ENCODE measurements around the gene KLF12.

The KLF12 gene

DNA sequence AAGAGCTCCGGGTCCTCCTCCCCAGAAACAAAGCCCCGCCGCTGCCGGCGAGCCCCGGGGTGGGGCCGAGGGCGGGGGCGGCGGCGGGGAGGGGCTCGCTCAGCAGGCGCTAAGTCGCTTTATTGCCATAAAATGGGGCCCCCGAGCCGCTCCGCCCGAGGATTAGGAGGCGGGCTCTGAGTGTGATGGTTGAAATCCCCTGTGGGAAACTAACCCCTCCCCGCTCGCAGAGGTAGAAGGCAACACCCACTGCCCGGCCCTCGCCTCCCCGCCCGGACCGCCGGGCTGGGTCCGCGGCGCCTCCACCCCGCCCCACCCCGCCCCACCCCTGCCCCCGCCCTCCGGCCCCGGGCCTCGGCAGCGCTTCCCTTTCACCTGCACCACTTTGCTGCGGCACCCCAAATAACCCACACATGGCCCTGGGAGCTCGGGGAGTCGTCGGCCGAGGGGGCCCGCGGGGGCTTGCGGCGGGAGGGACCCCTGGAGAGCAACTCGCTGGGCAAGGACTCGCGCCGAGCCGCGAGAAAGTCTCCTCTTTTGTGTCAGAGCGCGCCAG, at the start of gene KLF12:
Gene KLF12, minus strand, starts transcription at position 184 of the 556 bp plus-strand sequence.
- DNase-seq = peak in 47 of 51 donors; percentile 7 to 82 (median 52)

- DNase-seq = no peak
Measured at GRCh38 chr13:74182491-74182890, 48.3 kb upstream of the KLF12 start.

GRCh38 chr13:74174810-74175209, 40.6 kb upstream of the KLF12 start:
- no peak for DNase-seq

- DNase-seq = no peak
Measured at GRCh38 chr13:74173822-74174221, 39.6 kb upstream of the KLF12 start.

DNA sequence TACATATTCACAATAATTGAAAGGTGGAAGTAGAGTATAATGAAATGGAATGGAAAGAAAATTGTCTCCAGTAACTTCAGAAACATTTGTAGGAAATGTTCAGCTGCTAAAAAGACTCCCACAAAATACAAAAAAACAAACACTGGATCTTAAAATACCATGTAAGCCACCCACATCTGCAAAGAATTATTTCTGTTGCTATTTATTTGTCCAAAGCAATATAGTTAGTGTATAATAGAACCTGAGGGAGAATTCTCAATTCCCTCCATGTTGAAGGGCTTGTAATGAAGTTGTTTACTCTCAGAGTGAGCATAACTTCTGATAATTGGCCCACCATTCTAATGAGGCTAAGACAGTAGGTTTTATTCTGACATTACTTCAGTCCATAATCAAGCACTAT, 37.4 kb upstream of the KLF12 start:
- no peak for DNase-seq

GRCh38 chr13:74169676-74170075, 35.5 kb upstream of the KLF12 start:
- no peak for DNase-seq

- DNase-seq = peak in 2 of 51 donors; percentile 0 to 1
Measured at GRCh38 chr13:74168263-74168675, 34.1 kb upstream of the KLF12 start.

DNA sequence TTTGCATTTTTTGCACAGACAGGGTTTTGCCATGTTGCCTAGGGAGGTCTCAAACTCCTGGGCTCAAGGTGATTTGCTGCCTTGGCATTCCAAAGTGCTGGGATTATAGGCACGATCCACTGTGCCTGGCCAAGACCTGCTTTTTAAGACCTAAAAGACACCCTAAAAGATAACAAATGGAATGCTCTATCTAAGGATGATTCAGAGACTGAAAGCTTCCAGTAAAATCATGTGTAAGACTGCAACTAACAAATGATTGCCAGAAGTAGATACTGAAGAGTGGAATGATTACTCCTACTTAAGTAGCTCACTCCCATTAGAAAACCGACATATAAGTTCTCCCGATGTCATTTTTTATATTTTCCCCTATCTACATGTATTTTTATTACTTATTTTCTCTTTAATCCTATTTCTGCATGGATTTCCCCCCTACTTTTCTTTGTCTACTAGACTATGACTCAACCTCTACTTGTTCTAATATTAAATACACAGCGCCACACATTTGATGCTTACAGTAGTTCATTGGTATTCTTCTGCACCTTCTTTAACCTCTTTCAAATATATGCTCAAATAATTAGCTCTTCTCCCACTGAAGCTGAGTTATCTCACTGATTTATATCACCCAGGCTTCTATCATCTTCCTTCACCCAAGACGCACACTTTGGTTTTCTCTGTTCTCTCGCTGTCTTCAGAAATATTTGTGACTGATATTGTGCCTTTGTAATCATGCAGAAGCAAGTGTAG, 32.2 kb upstream of the KLF12 start:
- DNase-seq = no peak

- no peak for DNase-seq
Measured at GRCh38 chr13:74162782-74163181, 28.6 kb upstream of the KLF12 start.

- DNase-seq = no peak
Measured at GRCh38 chr13:74162135-74162534, 27.9 kb upstream of the KLF12 start.

- no peak for DNase-seq
Measured at GRCh38 chr13:74158571-74159352, 24.6 kb upstream of the KLF12 start.

DNA sequence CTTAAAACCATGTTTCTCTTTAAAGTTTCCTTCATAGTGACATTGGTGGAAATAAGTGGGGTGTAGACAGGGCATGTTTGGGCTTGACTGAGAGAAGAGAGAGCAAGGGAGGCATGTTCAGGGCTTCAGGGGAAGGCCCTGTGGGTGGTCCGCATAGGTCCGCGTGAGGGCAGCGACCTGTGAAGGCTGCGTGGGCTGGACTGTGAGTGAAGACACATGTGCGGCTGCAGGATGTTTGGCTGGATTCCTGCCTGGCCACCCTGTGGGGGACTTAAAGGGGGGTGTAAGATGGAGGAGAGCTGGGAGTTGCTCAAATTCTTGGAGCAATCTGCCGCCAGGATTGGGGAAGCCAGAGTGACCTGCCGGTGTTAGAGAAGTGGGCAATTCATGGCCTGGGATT, 23.8 kb upstream of the KLF12 start:
- DNase-seq = no peak

DNA sequence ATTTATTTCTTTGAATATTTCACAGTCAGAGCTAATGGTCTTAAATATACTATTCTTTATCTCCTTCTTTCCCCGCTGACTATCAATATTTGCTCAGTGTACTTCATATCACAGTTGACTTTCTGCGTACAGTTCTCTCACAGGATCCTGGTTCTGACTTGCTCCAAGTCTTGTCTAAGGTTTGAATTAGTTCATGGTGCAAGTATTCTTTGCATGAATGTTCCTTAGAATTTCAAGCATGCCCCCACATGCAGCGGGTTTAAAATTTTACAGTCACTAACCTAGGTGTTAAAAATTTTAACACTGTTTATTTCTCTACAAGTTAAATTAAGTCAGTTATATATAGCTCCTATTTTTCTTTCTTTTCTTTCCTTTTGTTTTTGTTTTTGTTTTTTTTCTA, 20.8 kb upstream of the KLF12 start:
- no peak for DNase-seq

DNA sequence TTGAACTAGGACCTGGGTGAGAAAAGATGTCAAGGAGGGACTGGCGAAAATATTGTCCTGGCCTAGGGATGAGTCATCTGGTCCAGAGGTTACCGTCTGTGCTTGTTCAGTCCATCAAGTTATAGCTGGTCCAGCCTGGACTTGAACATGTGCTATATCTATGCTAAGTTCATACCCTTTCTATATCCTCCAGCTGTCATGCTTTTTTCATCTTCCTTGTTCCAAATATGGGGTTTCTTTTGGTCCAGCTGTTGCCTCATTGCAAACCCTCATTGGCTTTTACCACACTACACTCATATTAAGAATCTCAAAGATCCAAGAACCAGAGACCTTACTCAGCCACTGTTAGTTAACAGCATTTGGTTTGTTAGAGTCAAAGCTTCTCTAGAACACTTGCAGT, 19.1 kb upstream of the KLF12 start:
- no peak for DNase-seq

DNA sequence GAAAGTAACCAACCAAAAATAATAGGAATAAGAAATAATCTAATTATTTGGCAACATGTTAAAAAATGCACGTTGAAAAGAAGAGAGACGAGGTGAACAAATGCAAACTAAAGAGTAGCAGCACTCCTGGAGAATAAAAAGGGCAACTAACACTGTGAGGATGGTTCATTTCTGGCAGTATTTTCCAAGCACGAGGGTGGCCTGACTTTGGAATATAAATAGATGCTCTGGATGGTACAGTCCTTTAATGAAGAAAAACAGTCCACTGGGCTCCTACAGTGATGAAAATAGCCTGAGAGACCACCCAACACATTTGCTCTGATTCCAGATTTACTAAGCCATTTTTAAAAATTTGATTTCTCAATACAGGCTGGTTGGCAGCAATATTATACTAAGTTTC, 17.7 kb upstream of the KLF12 start:
- DNase-seq = no peak

DNA sequence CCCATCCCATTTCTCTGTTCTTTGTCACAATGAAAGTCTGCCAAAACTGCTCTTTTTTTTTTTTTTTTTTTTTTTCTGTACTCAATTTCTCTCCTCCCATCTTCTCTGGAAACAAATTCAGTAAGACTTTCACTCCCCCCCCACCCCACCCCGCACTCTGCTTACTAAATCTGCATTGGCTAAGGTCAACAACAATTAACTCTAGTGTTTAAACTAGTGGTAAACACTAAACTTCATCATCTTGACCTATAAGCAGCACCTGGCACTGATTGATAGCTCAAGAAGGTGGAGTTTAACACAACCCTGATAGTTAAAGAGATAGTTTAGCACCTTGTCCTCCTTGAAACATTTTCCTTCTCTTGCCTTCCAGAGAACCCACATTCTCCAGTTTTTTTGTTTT, 14.1 kb upstream of the KLF12 start:
- no peak for DNase-seq

DNA sequence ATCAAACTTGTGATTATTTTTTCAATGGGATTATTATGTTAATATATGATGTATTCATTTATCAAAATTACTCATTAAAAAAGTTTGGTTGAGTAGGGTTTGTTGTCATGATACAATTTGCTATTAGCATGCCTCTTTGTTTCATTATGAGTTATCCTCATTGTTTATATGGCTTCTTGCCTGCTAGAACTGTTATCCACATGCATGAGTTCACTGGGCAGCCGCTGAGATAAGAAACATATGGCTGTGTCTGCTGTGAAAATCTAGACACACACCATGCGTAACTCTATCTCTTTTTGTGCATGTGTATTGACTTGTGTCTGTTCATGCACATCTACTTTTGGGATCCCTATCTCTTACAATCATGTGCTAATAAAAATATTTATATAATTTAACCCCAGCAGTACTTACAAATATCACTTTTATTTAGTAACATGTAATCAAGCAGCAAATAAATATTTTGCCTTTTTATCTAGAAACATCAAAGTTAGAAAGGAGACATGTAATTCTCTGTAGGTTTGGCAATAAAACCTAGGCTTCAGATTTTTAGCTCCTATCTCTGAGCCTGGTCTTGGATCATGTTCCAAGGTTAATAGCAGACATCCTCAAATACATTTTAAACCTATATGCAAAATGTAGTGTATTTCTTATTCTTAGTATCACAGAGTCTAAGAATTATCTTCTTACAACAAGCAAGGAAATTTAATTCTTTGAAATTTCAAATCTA, 11.2 kb upstream of the KLF12 start:
- DNase-seq = no peak

GRCh38 chr13:74144269-74144668, 10.1 kb upstream of the KLF12 start:
- DNase-seq = no peak

DNA sequence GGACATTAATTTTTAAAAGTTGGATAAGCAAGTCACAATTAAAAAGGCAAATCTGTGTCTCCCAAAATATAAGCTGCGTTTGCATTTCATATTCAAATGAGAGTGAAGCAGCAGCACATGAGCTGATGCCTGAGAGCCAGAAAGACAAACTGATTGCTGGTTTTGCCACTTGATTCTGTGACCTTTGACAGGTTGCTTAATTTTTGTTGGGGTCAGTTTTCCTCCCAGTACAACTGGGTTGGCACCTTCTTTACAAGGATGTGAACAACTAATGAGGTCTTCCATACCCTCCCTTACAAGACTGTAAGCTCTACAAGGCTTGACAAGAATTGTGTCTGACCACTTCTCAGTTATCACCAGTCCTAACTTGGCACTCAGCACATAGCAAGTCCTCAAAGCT, 8.1 kb upstream of the KLF12 start:
- DNase-seq = no peak

DNA sequence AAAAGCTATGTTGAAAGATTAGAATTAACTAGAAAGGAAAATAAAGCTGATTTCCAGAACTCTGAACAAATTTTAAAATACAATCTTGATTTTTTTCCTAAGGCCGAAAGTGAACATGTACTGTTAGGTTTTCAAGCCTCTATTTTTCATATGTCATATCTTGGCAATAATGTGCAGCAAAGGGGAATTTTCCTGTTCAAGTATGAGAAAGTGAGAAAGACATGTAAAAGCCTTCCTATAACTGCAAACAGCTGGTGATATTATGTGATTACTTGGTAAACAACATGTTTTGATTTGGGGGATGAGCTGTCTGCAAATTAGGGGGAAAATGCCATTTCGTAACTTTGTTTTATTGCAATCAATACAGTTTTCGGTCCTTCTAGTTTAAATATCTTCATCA, 4.0 kb upstream of the KLF12 start:
- DNase-seq = no peak

DNA sequence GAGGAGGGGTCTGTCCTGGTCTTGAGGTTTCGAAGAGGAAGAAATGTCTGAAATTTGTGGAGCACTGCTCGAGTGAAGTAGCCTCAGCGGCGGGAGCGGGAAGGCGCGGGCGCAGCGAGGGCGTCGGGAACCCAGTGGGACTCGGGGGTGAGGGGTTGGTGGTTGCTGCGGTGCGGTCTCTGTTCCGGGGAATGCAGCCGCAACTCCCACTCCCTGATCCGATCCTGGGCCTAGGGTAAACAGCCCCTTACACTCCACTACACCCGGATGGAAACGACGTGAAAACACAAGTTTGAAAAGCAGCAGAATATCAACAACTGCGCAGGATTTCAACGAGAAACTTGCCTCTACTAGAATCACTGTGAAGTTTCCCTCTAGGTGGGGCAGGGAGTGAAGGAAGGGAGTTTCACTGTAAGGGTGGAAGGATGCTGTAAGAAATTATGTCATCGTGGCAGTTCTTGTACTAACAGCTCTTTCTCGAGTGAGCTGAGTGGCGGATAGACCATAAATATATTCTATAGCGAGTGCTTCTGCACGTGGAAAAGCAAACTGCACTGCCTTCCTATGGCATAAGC, 2.0 kb upstream of the KLF12 start:
- peak in 24 of 51 donors; percentile 3 to 70 (median 32) for DNase-seq

Measured in hypothalamus (tissue), 51 donors.